Panc1 (cell line): ENCODE data around the gene SETD3. TPM values are rescaled to one million over a fixed set of nuclear protein-coding genes. Genes with fewer than 3 reads are reported as not detected.

Experiments used
- ATAC-seq: fragments of 200-7000 bp; cut with Tn5 transposase; 2 replicates; pipeline ENCODE4 v1.9.1; 2020; ENCODE audit warnings: mild to moderate bottlenecking, moderate library complexity
- BruUV-seq: library from RNA; stranded (reverse); fragments of 400-500 nt; replicated peaks from 2 replicates; lab custom pipeline; 2021; lab: Mats Ljungman, UMichigan
- CTCF ChIA-PET: fragments of 300-600 bp; sonication (Branson Sonifier 250); formaldehyde crosslinking; loops from one replicate; lab custom pipeline; 2022; ENCODE audit warnings: antibody characterized with exemption; lab: Charles Lee
- POLR2A ChIA-PET: fragments of 300-600 bp; sonication (Branson Sonifier 250); formaldehyde crosslinking; loops from one replicate; lab custom pipeline; 2022; ENCODE audit warnings: antibody characterized with exemption; lab: Charles Lee
- DNase-seq: peaks from one replicate; pipeline ENCODE4 v3.0.0-alpha.2; 2010; ENCODE audit warnings: low read depth, low spot score
- H3K27ac ChIP-seq: 2 replicates; pipeline ENCODE4 v1.5.1; 2011; ENCODE audit warnings: mild to moderate bottlenecking, low read length, inconsistent platforms
- H3K27me3 ChIP-seq: fragments of 200-500 bp; sonication (Bioruptor generic); 2 replicates; pipeline ENCODE4 v1.6.0; 2014; ENCODE audit warnings: low read length, inconsistent platforms; ENCODE audit not compliant: control insufficient read depth, insufficient read depth
- H3K36me3 ChIP-seq: fragments of 200-500 bp; sonication (Bioruptor generic); 2 replicates; pipeline ENCODE4 v1.5.1; 2014; ENCODE audit warnings: inconsistent platforms, mild to moderate bottlenecking, low read length, moderate library complexity; ENCODE audit not compliant: control insufficient read depth, insufficient read depth
- H3K4me1 ChIP-seq: 2 replicates; pipeline ENCODE4 v1.5.1; 2011; ENCODE audit warnings: inconsistent platforms, mild to moderate bottlenecking, low read length, moderate library complexity; ENCODE audit not compliant: control insufficient read depth, insufficient read depth
- H3K4me3 ChIP-seq, 2 experiments: 2 replicates each; pipeline ENCODE4 v1.5.1; 2011 to 2012; ENCODE audit warnings: low read depth in 2 of 2, low read length in 2 of 2, mild to moderate bottlenecking in 2 of 2, inconsistent platforms in 1 of 2, moderate library complexity in 1 of 2
- H3K9me3 ChIP-seq: fragments of 200-500 bp; sonication (Bioruptor generic); 2 replicates; pipeline ENCODE4 v1.5.1; 2014; ENCODE audit warnings: low read depth, mild to moderate bottlenecking, inconsistent platforms, low read length, moderate library complexity; ENCODE audit not compliant: control insufficient read depth, insufficient read depth
- POLR2AphosphoS5 ChIP-seq: IDR thresholded peaks from 2 replicates; pipeline ENCODE4 v1.6.1; 2012; ENCODE audit warnings: mild to moderate bottlenecking, low read depth, low read length, moderate library complexity
- REST ChIP-seq, 2 experiments: IDR thresholded peaks; 2 replicates each; pipeline ENCODE4 v1.6.1; 2011 to 2012; ENCODE audit warnings: low read depth in 2 of 2, control low read depth in 1 of 2, low read length in 1 of 2, mild to moderate bottlenecking in 1 of 2, moderate library complexity in 1 of 2; ENCODE audit not compliant: insufficient read depth in 1 of 2
- SIN3A ChIP-seq: IDR thresholded peaks from 2 replicates; pipeline ENCODE4 v1.6.1; 2012; ENCODE audit warnings: low read depth, mild to moderate bottlenecking, low read length, moderate library complexity, borderline replicate concordance; ENCODE audit not compliant: insufficient read depth
- TCF7L2 ChIP-seq: IDR thresholded peaks from 2 replicates; pipeline ENCODE4 v1.6.1; 2011; ENCODE audit warnings: mild to moderate bottlenecking, low read depth, low read length, inconsistent platforms
- in situ Hi-C: cut with HindIII; loops from 2 replicates; pipeline ENCODE4 v1.10.0; 2016; ENCODE audit warnings: low sequenced_read_pairs, low pct_unique_long_range_greater_than_20kb
- intact Hi-C: fragments of 100-400 bp; cut with micrococcal nuclease; formaldehyde crosslinking; loops from one replicate; pipeline ENCODE4 v1.10.0; 2022; ENCODE audit not compliant: unreplicated experiment
- total RNA-seq: library from RNA; stranded (reverse); gene quantifications from one replicate; pipeline ENCODE4 v1.2.1, GENCODE V29; 2021; ENCODE audit not compliant: unreplicated experiment
- TF ChIP-seq, protein P1 (sequence below): fragments of 450-650 bp; IDR thresholded peaks from 2 replicates; pipeline ENCODE4 v1.5.1; 2017; ENCODE audit warnings: mild to moderate bottlenecking

SETD3 gene
- total RNA-seq, 1 experiment from 2014 or later, result 51.1 TPM

DNA sequence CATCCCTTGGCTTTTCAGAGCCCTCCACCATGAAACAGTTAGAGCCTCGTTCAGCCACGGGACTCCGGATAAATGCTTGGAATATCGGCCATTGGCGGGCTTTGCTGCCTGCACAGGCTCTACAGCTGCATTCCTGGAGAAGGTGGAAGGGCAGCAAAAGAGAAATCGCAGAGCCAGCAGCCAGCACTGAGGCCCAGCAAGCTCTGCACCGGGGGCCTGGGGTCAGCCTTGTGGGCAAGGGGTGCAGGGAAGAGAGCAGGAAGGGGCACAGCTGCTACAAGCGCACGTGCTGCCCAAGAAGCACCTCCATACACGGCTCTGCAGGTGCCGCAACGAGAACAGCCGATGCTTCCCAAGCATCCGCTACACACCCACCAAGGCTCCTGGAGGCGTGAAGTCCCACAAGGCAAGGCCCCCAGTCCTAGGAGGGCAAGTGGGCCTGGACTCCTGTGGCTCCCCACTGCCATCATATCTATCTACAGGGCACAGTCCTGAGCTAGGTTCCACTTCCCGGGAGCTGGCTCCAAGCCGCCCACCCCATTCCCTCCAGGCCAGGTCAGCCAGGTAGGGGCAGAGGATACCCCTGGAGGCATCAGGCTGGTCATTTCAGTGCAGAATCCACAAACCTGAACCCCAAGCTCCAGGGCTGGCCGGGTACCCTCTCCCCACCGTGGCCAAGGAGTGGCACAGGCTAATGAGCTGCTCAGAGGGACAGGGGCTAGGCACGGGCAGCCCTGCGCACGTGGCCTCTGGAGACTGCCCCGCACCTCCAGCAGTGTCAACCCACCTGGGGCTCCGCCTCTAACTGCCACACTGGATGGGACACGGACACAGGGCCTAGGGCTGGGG is 40.7 kb upstream of the SETD3 start:
- BruUV-seq, result no TSS peak
- Histone ChIP-seq H3K9me3 (no peaks in the 10 kb centered on the region), H3K4me1 (peaks cover 72% of the 10 kb centered on the region), H3K4me3 (no peak overlapping the region), H3K36me3 (no peaks in the 10 kb centered on the region), H3K27ac (peak overlapping the region; percentile 81), H3K27me3 (no peaks in the 10 kb centered on the region)
- ATAC-seq (no peak), DNase-seq (no peak)
- intact Hi-C loops, result loop anchor here (2.0 kb wide), 1 partner anchor 33 kb away; no protein-coding TSS in a partner anchor
- TF ChIP-seq, protein P1, sequence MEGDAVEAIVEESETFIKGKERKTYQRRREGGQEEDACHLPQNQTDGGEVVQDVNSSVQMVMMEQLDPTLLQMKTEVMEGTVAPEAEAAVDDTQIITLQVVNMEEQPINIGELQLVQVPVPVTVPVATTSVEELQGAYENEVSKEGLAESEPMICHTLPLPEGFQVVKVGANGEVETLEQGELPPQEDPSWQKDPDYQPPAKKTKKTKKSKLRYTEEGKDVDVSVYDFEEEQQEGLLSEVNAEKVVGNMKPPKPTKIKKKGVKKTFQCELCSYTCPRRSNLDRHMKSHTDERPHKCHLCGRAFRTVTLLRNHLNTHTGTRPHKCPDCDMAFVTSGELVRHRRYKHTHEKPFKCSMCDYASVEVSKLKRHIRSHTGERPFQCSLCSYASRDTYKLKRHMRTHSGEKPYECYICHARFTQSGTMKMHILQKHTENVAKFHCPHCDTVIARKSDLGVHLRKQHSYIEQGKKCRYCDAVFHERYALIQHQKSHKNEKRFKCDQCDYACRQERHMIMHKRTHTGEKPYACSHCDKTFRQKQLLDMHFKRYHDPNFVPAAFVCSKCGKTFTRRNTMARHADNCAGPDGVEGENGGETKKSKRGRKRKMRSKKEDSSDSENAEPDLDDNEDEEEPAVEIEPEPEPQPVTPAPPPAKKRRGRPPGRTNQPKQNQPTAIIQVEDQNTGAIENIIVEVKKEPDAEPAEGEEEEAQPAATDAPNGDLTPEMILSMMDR, result no peak
- TF ChIP-seq POLR2AphosphoS5 (no peak), REST (IDR thresholded peaks at IDR 0.05; ENCODE audit: insufficient read depth in 1 of 2, low read depth in 2 of 2, low read length in 1 of 2) (no peak), TCF7L2 (no peak), SIN3A (no peak)
- POLR2A ChIA-PET, result no interaction called here
- CTCF ChIA-PET, result no interaction called here
- in situ Hi-C loops, result no loop called here

- in situ Hi-C loops, result no loop called here
- TF ChIP-seq REST (IDR thresholded peaks at IDR 0.05; ENCODE audit: insufficient read depth in 1 of 2, low read depth in 2 of 2, low read length in 1 of 2), result no peak
- TF ChIP-seq, protein P1, result no peak
- TF ChIP-seq POLR2AphosphoS5, result no peak
- TF ChIP-seq TCF7L2, result no peak
- no peak for TF ChIP-seq SIN3A
- intact Hi-C loops, result no loop called here
- DNase-seq, result no peak
- ChIA-PET POLR2A (no interaction called here), CTCF (no interaction called here)
- Histone ChIP-seq H3K36me3 (no peaks in the 10 kb centered on the region), H3K9me3 (no peaks in the 10 kb centered on the region), H3K4me3 (no peak overlapping the region), H3K27ac (peak overlapping the region; percentile 61), H3K4me1 (peaks cover 64% of the 10 kb centered on the region), H3K27me3 (no peaks in the 10 kb centered on the region)
- no peak for ATAC-seq
- BruUV-seq, result no TSS peak
These were observed 40.0 kb upstream of the SETD3 start for GRCh38 chr14:99520571-99521081.
